ENCODE data around the gene NAV3. TPM values are rescaled to one million over a fixed set of nuclear protein-coding genes. Genes with fewer than 3 reads are reported as not detected.

Gene NAV3
- total RNA-seq, 1 donor from 2014 or later: 35.6 TPM

GRCh38 chr12:78260976-78261375 is 430.3 kb downstream of the NAV3 start:
- DNase-seq: no peak

DNA sequence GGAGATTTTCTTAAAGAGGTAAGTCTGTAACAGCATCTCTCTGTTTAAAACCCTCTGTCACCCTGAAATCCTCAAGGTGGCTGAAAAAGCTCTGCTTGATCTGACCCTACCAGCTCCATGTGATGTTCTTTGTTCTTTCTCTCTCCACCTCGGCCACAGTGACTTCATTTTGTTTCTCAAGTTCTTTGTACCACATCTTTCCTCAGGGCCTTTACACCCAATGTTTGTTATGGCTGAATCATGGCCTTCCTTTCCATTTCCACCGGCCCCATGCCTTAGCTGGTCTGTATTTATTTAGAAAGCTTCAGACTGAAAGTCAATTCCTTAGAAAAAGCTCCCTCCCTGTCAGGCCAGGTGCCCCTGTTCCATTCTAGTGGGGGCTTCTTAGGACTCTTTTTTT is 431.2 kb downstream of the NAV3 start:
- no peak for DNase-seq
